SH-SY5Y (cell line): ENCODE results near the gene MBD2.

Source experiments
- GATA2 ChIP-seq: IDR thresholded peaks from 2 replicates; pipeline ENCODE4 v1.6.1; 2011; ENCODE audit warnings: mild to moderate bottlenecking, low read depth, low read length
- GATA3 ChIP-seq: IDR thresholded peaks from 2 replicates; pipeline ENCODE4 v1.6.1; 2011; ENCODE audit warnings: low read depth, mild to moderate bottlenecking, low read length, moderate library complexity

The MBD2 gene

GRCh38 chr18:54149078-54149697 is 75.3 kb downstream of the MBD2 start:
- TF ChIP-seq GATA2: no peak
- TF ChIP-seq GATA3: no peak

GRCh38 chr18:54148678-54149077 is 75.8 kb downstream of the MBD2 start:
- no peak for TF ChIP-seq GATA3

- TF ChIP-seq GATA3 (no peak), GATA2 (no peak)
These were observed 76.3 kb downstream of the MBD2 start for GRCh38 chr18:54148151-54148550.

- TF ChIP-seq GATA3: no peak
These were observed 77.0 kb downstream of the MBD2 start for GRCh38 chr18:54147439-54147838.

- TF ChIP-seq GATA2: no peak
- TF ChIP-seq GATA3: no peak
These were observed 83.3 kb downstream of the MBD2 start for GRCh38 chr18:54141041-54141608.

- TF ChIP-seq GATA2: no peak
These were observed 83.8 kb downstream of the MBD2 start for GRCh38 chr18:54140641-54141040.

- TF ChIP-seq GATA3 (no peak), GATA2 (no peak)
These were observed 89.3 kb downstream of the MBD2 start for GRCh38 chr18:54135216-54135615.

GRCh38 chr18:54134053-54134452 is 90.4 kb downstream of the MBD2 start:
- TF ChIP-seq GATA2 (no peak), GATA3 (no peak)

GRCh38 chr18:54130631-54131030 is 93.8 kb downstream of the MBD2 start:
- TF ChIP-seq GATA2: no peak
- TF ChIP-seq GATA3: no peak

GRCh38 chr18:54130177-54130576 is 94.3 kb downstream of the MBD2 start:
- no peak for TF ChIP-seq GATA3
- no peak for TF ChIP-seq GATA2

- TF ChIP-seq GATA2 (no peak), GATA3 (no peak)
These were observed 94.9 kb downstream of the MBD2 start for GRCh38 chr18:54129448-54130067.

GRCh38 chr18:54127759-54128378 is 96.6 kb downstream of the MBD2 start:
- TF ChIP-seq GATA2: no peak
- TF ChIP-seq GATA3: no peak

- no peak for TF ChIP-seq GATA2
- TF ChIP-seq GATA3: no peak
These were observed 99.0 kb downstream of the MBD2 start for GRCh38 chr18:54125429-54125828.

- TF ChIP-seq GATA3: no peak
- no peak for TF ChIP-seq GATA2
These were observed 104.9 kb downstream of the MBD2 start for GRCh38 chr18:54119524-54120019.
